GM19328 (cell line): Measurements from ENCODE around the gene EXOC2.

Experiments used
- ATAC-seq: cut with Tn5 transposase; IDR thresholded peaks from one replicate; pipeline ENCODE4 v1.9.1; 2021; ENCODE audit warnings: mild to moderate bottlenecking, moderate library complexity; ENCODE audit not compliant: unreplicated experiment

Gene EXOC2

GRCh38 chr6:449486-450419 lies 243.2 kb downstream of the EXOC2 start:
- no peak for ATAC-seq

- no peak for ATAC-seq
Measured at GRCh38 chr6:449057-449430, 243.9 kb downstream of the EXOC2 start.

- ATAC-seq: no peak
Measured at GRCh38 chr6:448296-449056, 244.5 kb downstream of the EXOC2 start.

GRCh38 chr6:447381-448165 lies 245.4 kb downstream of the EXOC2 start:
- ATAC-seq: no peak

GRCh38 chr6:446418-447366 lies 246.2 kb downstream of the EXOC2 start:
- no peak for ATAC-seq

GRCh38 chr6:445571-446417 lies 247.1 kb downstream of the EXOC2 start:
- ATAC-seq: no peak

- no peak for ATAC-seq
Measured at GRCh38 chr6:444653-445275, 248.2 kb downstream of the EXOC2 start.

GRCh38 chr6:443621-444159 lies 249.2 kb downstream of the EXOC2 start:
- no peak for ATAC-seq

- no peak for ATAC-seq
Measured at GRCh38 chr6:441126-441920, 251.6 kb downstream of the EXOC2 start.

- no peak for ATAC-seq
Measured at GRCh38 chr6:439641-440167, 253.2 kb downstream of the EXOC2 start.

GRCh38 chr6:438634-439170 lies 254.2 kb downstream of the EXOC2 start:
- ATAC-seq: no peak

- ATAC-seq: no peak
Measured at GRCh38 chr6:437037-437392, 255.9 kb downstream of the EXOC2 start.

- ATAC-seq: no peak
Measured at GRCh38 chr6:436308-437036, 256.5 kb downstream of the EXOC2 start.

- no peak for ATAC-seq
Measured at GRCh38 chr6:435441-436307, 257.3 kb downstream of the EXOC2 start.
